ENCODE measurements around the gene CFAP46. TPM values are rescaled to one million over a fixed set of nuclear protein-coding genes. Genes with fewer than 3 reads are reported as not detected.

CFAP46 gene
- total and polyA plus RNA-seq, 9 of the 15 experiments (the other 6 are each of a cell fraction or from before 2014, with no cell fraction given), result not detected

DNA sequence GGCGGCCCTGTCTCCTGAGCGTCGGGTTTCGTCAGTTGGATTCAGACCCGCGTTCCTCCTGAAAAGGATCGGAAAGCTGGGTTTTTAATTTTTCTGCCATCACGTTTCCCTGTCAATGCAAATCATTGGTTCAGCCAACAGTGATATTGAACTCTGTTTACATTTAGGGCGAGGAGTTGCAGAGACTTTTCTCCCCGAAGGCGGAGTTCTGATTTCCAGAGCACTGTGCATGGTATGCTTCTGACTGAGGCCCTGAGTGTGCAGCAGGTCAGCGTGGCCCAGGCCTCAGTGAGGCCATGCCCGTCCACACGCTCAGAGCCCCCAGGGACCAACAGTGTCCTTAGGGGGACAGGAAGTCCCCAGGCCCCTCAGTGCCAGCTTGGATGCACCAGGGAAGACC, 183.5 kb downstream of the CFAP46 start (continued):
- TF ChIP-seq, protein P1, sequence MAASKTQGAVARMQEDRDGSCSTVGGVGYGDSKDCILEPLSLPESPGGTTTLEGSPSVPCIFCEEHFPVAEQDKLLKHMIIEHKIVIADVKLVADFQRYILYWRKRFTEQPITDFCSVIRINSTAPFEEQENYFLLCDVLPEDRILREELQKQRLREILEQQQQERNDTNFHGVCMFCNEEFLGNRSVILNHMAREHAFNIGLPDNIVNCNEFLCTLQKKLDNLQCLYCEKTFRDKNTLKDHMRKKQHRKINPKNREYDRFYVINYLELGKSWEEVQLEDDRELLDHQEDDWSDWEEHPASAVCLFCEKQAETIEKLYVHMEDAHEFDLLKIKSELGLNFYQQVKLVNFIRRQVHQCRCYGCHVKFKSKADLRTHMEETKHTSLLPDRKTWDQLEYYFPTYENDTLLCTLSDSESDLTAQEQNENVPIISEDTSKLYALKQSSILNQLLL (CRISPR knock-in tag; IDR thresholded peaks at IDR 0.05; ENCODE audit: borderline replicate concordance), result no peak
- TF ChIP-seq ZNF77 (CRISPR knock-in tag; IDR thresholded peaks at IDR 0.05) (no peak), ADNP (tag; IDR thresholded peaks at IDR 0.05) (no peak), RFX1 (IDR thresholded peaks at IDR 0.05) (no peak), KLF1 (tag; IDR thresholded peaks at IDR 0.05) (no peak), ZNF79 (CRISPR knock-in tag; IDR thresholded peaks at IDR 0.05; ENCODE audit: low read depth) (no peak), GATA2 (CRISPR knock-in tag; IDR thresholded peaks at IDR 0.05) (no peak), SP1 (CRISPR knock-in tag; IDR thresholded peaks at IDR 0.05) (no peak), RBM34 (IDR thresholded peaks at IDR 0.05; ENCODE audit: borderline replicate concordance, insufficient read depth, low read length) (no peak)
- TF ChIP-seq, protein P2, sequence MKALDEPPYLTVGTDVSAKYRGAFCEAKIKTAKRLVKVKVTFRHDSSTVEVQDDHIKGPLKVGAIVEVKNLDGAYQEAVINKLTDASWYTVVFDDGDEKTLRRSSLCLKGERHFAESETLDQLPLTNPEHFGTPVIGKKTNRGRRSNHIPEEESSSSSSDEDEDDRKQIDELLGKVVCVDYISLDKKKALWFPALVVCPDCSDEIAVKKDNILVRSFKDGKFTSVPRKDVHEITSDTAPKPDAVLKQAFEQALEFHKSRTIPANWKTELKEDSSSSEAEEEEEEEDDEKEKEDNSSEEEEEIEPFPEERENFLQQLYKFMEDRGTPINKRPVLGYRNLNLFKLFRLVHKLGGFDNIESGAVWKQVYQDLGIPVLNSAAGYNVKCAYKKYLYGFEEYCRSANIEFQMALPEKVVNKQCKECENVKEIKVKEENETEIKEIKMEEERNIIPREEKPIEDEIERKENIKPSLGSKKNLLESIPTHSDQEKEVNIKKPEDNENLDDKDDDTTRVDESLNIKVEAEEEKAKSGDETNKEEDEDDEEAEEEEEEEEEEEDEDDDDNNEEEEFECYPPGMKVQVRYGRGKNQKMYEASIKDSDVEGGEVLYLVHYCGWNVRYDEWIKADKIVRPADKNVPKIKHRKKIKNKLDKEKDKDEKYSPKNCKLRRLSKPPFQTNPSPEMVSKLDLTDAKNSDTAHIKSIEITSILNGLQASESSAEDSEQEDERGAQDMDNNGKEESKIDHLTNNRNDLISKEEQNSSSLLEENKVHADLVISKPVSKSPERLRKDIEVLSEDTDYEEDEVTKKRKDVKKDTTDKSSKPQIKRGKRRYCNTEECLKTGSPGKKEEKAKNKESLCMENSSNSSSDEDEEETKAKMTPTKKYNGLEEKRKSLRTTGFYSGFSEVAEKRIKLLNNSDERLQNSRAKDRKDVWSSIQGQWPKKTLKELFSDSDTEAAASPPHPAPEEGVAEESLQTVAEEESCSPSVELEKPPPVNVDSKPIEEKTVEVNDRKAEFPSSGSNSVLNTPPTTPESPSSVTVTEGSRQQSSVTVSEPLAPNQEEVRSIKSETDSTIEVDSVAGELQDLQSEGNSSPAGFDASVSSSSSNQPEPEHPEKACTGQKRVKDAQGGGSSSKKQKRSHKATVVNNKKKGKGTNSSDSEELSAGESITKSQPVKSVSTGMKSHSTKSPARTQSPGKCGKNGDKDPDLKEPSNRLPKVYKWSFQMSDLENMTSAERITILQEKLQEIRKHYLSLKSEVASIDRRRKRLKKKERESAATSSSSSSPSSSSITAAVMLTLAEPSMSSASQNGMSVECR (CRISPR knock-in tag; IDR thresholded peaks at IDR 0.05), result no peak
- TF ChIP-seq, protein P3, sequence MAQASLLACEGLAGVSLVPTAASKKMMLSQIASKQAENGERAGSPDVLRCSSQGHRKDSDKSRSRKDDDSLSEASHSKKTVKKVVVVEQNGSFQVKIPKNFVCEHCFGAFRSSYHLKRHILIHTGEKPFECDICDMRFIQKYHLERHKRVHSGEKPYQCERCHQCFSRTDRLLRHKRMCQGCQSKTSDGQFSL (CRISPR knock-in tag; IDR thresholded peaks at IDR 0.05), result no peak
- TF ChIP-seq, protein P3 (tag; IDR thresholded peaks at IDR 0.05), result no peak

Other genes starting within 250 kb of the CFAP46 start
- not detected in 2 replicates for gene NKX6-2, start 156.4 kb downstream of the CFAP46 start, total RNA-seq (2014; rRNA removed)
- gene NKX6-2, start 156.4 kb downstream of the CFAP46 start, total RNA-seq (2014; rRNA removed; fragmentation: Illumina TruSeq; extraction: Trizol), result not detected in 2 replicates
- not detected in 2 replicates for gene NKX6-2, start 156.4 kb downstream of the CFAP46 start, total RNA-seq (2015; rRNA removed; fragmentation: Illumina TruSeq; extraction: Trizol)
- not detected in 2 replicates for gene NKX6-2, start 156.4 kb downstream of the CFAP46 start, total RNA-seq (2021)
- not detected in 2 replicates for gene NKX6-2, start 156.4 kb downstream of the CFAP46 start, polyA plus RNA-seq (2011; rRNA removed)
- gene NKX6-2, start 156.4 kb downstream of the CFAP46 start, polyA plus RNA-seq (2014; fragmentation: Illumina TruSeq; extraction: Trizol), result not detected in 2 replicates
- gene NKX6-2, start 156.4 kb downstream of the CFAP46 start, polyA plus RNA-seq (2014; fragmentation: Nextera tagmentation; extraction: Ambion mirVana), result 1 to 10 TPM; 1.0 to 1.6 TPM
- gene NKX6-2, start 156.4 kb downstream of the CFAP46 start, polyA plus RNA-seq (2014; rRNA removed), result not detected in 2 replicates
- not detected in 2 replicates for gene ADGRA1, start 145.4 kb upstream of the CFAP46 start, total RNA-seq (2014; rRNA removed)
- not detected in 2 replicates for gene ADGRA1, start 145.4 kb upstream of the CFAP46 start, total RNA-seq (2014; rRNA removed; fragmentation: Illumina TruSeq; extraction: Trizol)
- not detected in 2 replicates for gene ADGRA1, start 145.4 kb upstream of the CFAP46 start, total RNA-seq (2015; rRNA removed; fragmentation: Illumina TruSeq; extraction: Trizol)
- not detected in 2 replicates for gene ADGRA1, start 145.4 kb upstream of the CFAP46 start, total RNA-seq (2021)
- not detected in 2 replicates for gene ADGRA1, start 145.4 kb upstream of the CFAP46 start, polyA plus RNA-seq (2011; rRNA removed)
- gene ADGRA1, start 145.4 kb upstream of the CFAP46 start, polyA plus RNA-seq (2014; fragmentation: Illumina TruSeq; extraction: Trizol), result not detected in 2 replicates
- not detected for gene ADGRA1, start 145.4 kb upstream of the CFAP46 start, polyA plus RNA-seq (2014; fragmentation: Nextera tagmentation; extraction: Ambion mirVana)
- gene ADGRA1, start 145.4 kb upstream of the CFAP46 start, polyA plus RNA-seq (2014; rRNA removed), result not detected in 2 replicates
- gene KNDC1, start 217.6 kb upstream of the CFAP46 start, total RNA-seq (2014; rRNA removed), result under 0.01 TPM in 1 of 2 replicates, not detected in the other
- not detected in 2 replicates for gene KNDC1, start 217.6 kb upstream of the CFAP46 start, total RNA-seq (2014; rRNA removed; fragmentation: Illumina TruSeq; extraction: Trizol)
- not detected in 2 replicates for gene KNDC1, start 217.6 kb upstream of the CFAP46 start, total RNA-seq (2015; rRNA removed; fragmentation: Illumina TruSeq; extraction: Trizol)
- gene KNDC1, start 217.6 kb upstream of the CFAP46 start, total RNA-seq (2021), result 0.11 TPM in 1 of 2 replicates, not detected in the other
- gene KNDC1, start 217.6 kb upstream of the CFAP46 start, polyA plus RNA-seq (2011; rRNA removed), result 0.20 and 0.26 TPM in 2 replicates
- not detected in 2 replicates for gene KNDC1, start 217.6 kb upstream of the CFAP46 start, polyA plus RNA-seq (2014; fragmentation: Illumina TruSeq; extraction: Trizol)
- gene KNDC1, start 217.6 kb upstream of the CFAP46 start, polyA plus RNA-seq (2014; fragmentation: Nextera tagmentation; extraction: Ambion mirVana), result not detected
- 0.07 TPM in 1 of 2 replicates, not detected in the other for gene KNDC1, start 217.6 kb upstream of the CFAP46 start, polyA plus RNA-seq (2014; rRNA removed)